Measurements from ENCODE around the gene NME2.

GRCh38 chr17:51165680-51166197, 472 bp upstream of the NME2 start:
- TF ChIP-seq, protein P1, sequence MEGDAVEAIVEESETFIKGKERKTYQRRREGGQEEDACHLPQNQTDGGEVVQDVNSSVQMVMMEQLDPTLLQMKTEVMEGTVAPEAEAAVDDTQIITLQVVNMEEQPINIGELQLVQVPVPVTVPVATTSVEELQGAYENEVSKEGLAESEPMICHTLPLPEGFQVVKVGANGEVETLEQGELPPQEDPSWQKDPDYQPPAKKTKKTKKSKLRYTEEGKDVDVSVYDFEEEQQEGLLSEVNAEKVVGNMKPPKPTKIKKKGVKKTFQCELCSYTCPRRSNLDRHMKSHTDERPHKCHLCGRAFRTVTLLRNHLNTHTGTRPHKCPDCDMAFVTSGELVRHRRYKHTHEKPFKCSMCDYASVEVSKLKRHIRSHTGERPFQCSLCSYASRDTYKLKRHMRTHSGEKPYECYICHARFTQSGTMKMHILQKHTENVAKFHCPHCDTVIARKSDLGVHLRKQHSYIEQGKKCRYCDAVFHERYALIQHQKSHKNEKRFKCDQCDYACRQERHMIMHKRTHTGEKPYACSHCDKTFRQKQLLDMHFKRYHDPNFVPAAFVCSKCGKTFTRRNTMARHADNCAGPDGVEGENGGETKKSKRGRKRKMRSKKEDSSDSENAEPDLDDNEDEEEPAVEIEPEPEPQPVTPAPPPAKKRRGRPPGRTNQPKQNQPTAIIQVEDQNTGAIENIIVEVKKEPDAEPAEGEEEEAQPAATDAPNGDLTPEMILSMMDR (IDR thresholded peaks at IDR 0.05; ENCODE audit: insufficient read depth, low read length, poor library complexity, severe bottlenecking): no peak
- no peak for TF ChIP-seq EZH2phosphoT487 (conservative IDR thresholded peaks at IDR 0.05; ENCODE audit: low read length)
